ENCODE results near the gene SEMA3D. TPM values are rescaled to one million over a fixed set of nuclear protein-coding genes. Genes with fewer than 3 reads are reported as not detected.

Gene SEMA3D
- total and polyA plus RNA-seq, 2 donors (not counting 3 experiments of a cell fraction or from before 2014, with no cell fraction given), result 9.9 to 10.3 TPM

DNA sequence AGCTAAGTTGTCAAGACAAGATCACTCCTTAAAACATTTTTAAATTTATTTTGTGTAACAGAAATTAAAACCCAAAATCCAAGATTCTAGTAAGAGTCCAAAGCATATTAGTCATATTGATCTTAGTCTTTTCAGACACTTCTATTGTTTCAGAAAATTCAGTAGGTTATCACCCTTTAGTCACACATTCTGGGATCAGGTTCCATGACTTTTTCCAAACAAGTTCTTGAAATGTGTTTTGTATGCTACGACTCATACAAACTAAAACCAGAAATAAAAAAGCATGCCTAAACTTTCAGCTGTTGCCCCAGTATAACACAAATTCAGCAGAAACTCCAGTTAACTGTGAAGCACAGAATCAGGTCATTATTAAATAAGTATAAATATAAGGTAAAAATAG, 10.7 kb downstream of the SEMA3D start:
- Histone ChIP-seq H2AFZ (ENCODE audit: low read depth, low read length) (no peak overlapping the region), H3K9me3 (replicated peaks; ENCODE audit: control insufficient read depth, insufficient read depth, low read length) (no peaks in the 10 kb centered on the region), H4K20me1 (replicated peaks; ENCODE audit: control insufficient read depth, extremely low read depth, insufficient read depth, low read length) (no peaks in the 10 kb centered on the region), H3K4me2 (ENCODE audit: insufficient read depth, low read length) (no peak overlapping the region), H3K9ac (replicated peaks; ENCODE audit: extremely low read depth, insufficient read depth, low read length) (no peak overlapping the region), H3K79me2 (ENCODE audit: control insufficient read depth, insufficient read depth, low read length) (no peaks in the 10 kb centered on the region), H3K4me1 (ENCODE audit: control insufficient read depth, extremely low read depth, insufficient read depth, low read length) (peaks cover 9% of the 10 kb centered on the region), H3K27ac (ENCODE audit: insufficient read depth, low read depth, low read length) (no peak overlapping the region), H3K36me3 (ENCODE audit: control insufficient read depth in 2 of 2, extremely low read depth in 1 of 2, insufficient read depth in 2 of 2, low read length in 2 of 2) (no peaks in the 10 kb centered on the region), H3K4me3 (replicated peaks in 1 of 3; ENCODE audit: insufficient read depth in 1 of 3, low read depth in 1 of 3, low read length in 3 of 3) (no peak overlapping the region), H3K9me1 (replicated peaks; ENCODE audit: control insufficient read depth, extremely low read depth, insufficient read depth, low read length) (no peaks in the 10 kb centered on the region), H3K27me3 (ENCODE audit: control insufficient read depth in 2 of 2, insufficient read depth in 2 of 2, low read length in 2 of 2) (no peaks in the 10 kb centered on the region)
- peak; percentile 39 for DNase-seq (ENCODE audit: low read depth, low spot score)
- POLR2A ChIA-PET, result no interaction called here
- no TSS peak for BruUV-seq (replicated peaks)
- TF ChIP-seq POLR2A (IDR thresholded peaks at IDR 0.05; ENCODE audit: low read depth, low read length) (no peak), POLR2AphosphoS5 (IDR thresholded peaks at IDR 0.05; ENCODE audit: insufficient read depth, low read depth, low read length) (no peak)
- TF ChIP-seq, protein P1, sequence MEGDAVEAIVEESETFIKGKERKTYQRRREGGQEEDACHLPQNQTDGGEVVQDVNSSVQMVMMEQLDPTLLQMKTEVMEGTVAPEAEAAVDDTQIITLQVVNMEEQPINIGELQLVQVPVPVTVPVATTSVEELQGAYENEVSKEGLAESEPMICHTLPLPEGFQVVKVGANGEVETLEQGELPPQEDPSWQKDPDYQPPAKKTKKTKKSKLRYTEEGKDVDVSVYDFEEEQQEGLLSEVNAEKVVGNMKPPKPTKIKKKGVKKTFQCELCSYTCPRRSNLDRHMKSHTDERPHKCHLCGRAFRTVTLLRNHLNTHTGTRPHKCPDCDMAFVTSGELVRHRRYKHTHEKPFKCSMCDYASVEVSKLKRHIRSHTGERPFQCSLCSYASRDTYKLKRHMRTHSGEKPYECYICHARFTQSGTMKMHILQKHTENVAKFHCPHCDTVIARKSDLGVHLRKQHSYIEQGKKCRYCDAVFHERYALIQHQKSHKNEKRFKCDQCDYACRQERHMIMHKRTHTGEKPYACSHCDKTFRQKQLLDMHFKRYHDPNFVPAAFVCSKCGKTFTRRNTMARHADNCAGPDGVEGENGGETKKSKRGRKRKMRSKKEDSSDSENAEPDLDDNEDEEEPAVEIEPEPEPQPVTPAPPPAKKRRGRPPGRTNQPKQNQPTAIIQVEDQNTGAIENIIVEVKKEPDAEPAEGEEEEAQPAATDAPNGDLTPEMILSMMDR (IDR thresholded peaks at IDR 0.05; ENCODE audit: extremely low read depth in 1 of 2, insufficient read depth in 1 of 2, low read depth in 1 of 2, low read length in 2 of 2), result no peak
- FAIRE-seq, result no peak
- intact Hi-C loops (cut with micrococcal nuclease) (no loop called here), dilution Hi-C loops (cut with MboI; ENCODE audit: extremely low pct_ligation_motif_present, low sequenced_read_pairs) (no loop called here)
- CTCF ChIA-PET, result interaction anchor here (0.7 to 4.6 kb wide), 2 partner anchors 10 to 134 kb away, joined by 3 to 18 read pairs; partner anchors contain the start of gene SEMA3D

DNA sequence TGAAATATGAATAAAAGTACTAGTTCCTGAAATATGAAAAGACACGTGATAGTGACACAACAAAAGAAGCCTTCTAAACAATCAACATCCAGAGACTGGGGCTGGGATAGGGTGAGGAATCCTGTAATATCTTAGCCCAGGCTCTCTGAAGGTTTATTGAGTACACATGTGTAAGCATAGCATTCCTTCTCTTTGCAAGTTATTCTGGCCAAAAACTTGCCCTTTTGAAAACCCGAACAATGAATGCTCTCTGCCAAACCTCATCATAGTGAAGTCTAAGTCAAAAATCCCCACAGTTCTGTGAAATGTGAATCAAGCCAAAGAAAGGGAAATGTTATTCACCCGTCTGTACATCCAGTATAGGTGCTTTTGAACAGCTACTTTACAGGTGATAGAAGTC, 11.6 kb downstream of the SEMA3D start:
- no peak overlapping the region for H2AFZ ChIP-seq (ENCODE audit: low read depth, low read length)
- TF ChIP-seq POLR2AphosphoS5 (IDR thresholded peaks at IDR 0.05; ENCODE audit: insufficient read depth, low read depth, low read length) (no peak), JUN (IDR thresholded peaks at IDR 0.05; ENCODE audit: borderline replicate concordance, insufficient read depth, insufficient read length, low read depth) (no peak), GATA2 (IDR thresholded peaks at IDR 0.05; ENCODE audit: insufficient read depth, insufficient read length, low read depth, low read length) (no peak), MYC (IDR thresholded peaks at IDR 0.05; ENCODE audit: low read depth, low read length) (no peak)
- TF ChIP-seq, protein P2, sequence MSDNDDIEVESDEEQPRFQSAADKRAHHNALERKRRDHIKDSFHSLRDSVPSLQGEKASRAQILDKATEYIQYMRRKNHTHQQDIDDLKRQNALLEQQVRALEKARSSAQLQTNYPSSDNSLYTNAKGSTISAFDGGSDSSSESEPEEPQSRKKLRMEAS (IDR thresholded peaks at IDR 0.05; ENCODE audit: insufficient read depth, insufficient read length), result no peak
- DNase-seq (ENCODE audit: low read depth, low spot score) (no peak), FAIRE-seq (no peak)
- H3K4me2 ChIP-seq (ENCODE audit: insufficient read depth, low read length), result no peak overlapping the region
- H3K9me1 ChIP-seq (replicated peaks; ENCODE audit: control insufficient read depth, extremely low read depth, insufficient read depth, low read length), result no peaks in the 10 kb centered on the region
- no peak overlapping the region for H3K27ac ChIP-seq (ENCODE audit: insufficient read depth, low read depth, low read length)
- H3K27me3 ChIP-seq (ENCODE audit: control insufficient read depth in 2 of 2, insufficient read depth in 2 of 2, low read length in 2 of 2), result no peaks in the 10 kb centered on the region
- no peak overlapping the region for H3K9ac ChIP-seq (replicated peaks; ENCODE audit: extremely low read depth, insufficient read depth, low read length)
- peaks cover 9% of the 10 kb centered on the region for H3K4me1 ChIP-seq (ENCODE audit: control insufficient read depth, extremely low read depth, insufficient read depth, low read length)
- dilution Hi-C loops (cut with MboI; ENCODE audit: extremely low pct_ligation_motif_present, low sequenced_read_pairs) (no loop called here), intact Hi-C loops (cut with micrococcal nuclease) (no loop called here)
- ChIA-PET CTCF (interaction anchor here (4.6 kb wide), 1 partner anchor 11 kb away, joined by 18 read pairs; the partner anchor contains the start of gene SEMA3D), POLR2A (no interaction called here)
- no TSS peak for BruUV-seq (replicated peaks)
- H3K36me3 ChIP-seq (ENCODE audit: control insufficient read depth in 2 of 2, extremely low read depth in 1 of 2, insufficient read depth in 2 of 2, low read length in 2 of 2), result no peaks in the 10 kb centered on the region
- no peaks in the 10 kb centered on the region for H3K79me2 ChIP-seq (ENCODE audit: control insufficient read depth, insufficient read depth, low read length)
- H4K20me1 ChIP-seq (replicated peaks; ENCODE audit: control insufficient read depth, extremely low read depth, insufficient read depth, low read length), result no peaks in the 10 kb centered on the region
- H3K4me3 ChIP-seq (replicated peaks in 1 of 3; ENCODE audit: insufficient read depth in 1 of 3, low read depth in 1 of 3, low read length in 3 of 3), result no peak overlapping the region
- no peaks in the 10 kb centered on the region for H3K9me3 ChIP-seq (replicated peaks; ENCODE audit: control insufficient read depth, insufficient read depth, low read length)

Measured in endothelial cell of umbilical vein (primary cell).